OCI-M1 (cell line): ENCODE measurements around the gene SMAD9.
A peak's percentile ranks its signal among the peaks of the same experiment; 100 is the strongest.
"Not testable (repeated sequence)": the region's sequence is repeated elsewhere in the genome, so short reads cannot be mapped to it uniquely, and the experiment has no call there.

ENCODE experiments used
- DNase-seq: peaks from one replicate; lab custom pipeline; 2025; lab: John Stamatoyannopoulos, UW

Gene SMAD9

DNA sequence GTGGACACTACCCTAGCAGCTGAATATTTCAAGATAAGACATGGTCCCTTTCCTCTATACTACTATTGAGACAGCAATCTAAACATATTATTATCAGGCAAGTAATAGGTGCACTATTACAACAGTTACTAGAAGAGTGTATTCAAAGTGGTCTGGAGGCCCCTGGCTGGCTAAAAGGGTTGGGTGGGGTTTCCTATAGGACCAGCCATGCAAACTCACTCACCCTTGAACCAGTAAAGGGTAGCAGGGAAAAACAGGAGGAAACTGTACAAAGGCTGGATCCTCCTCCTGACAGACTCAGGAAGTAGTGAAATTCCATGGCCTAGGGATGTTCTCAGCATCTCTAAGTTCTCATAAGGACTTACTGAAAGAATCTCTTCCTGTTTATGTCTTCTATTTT, 7.7 kb downstream of the SMAD9 start:
- no peak for DNase-seq

DNA sequence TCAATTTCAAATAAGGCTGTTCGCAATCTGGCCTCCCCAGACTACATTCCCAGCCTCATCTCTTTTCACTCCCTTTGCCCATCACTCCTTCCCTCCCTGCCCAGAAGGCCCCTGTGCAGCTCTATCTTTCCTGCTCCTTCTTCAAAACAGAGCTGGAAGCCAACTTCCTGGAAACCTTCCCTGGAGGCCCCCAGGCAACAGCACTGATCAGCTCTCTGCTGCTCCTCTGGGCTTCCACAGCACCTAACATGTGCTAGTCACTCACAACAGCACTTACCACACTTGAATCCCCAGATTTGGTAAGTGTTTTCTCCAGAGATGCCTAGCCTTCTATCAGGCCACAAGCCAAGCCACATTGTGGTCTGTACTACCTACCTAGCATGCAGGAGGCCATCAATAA, 9.5 kb downstream of the SMAD9 start:
- no peak for DNase-seq

GRCh38 chr13:36907821-36908220, 12.2 kb downstream of the SMAD9 start:
- DNase-seq: no peak

GRCh38 chr13:36907266-36907665, 12.8 kb downstream of the SMAD9 start:
- DNase-seq: no peak

DNA sequence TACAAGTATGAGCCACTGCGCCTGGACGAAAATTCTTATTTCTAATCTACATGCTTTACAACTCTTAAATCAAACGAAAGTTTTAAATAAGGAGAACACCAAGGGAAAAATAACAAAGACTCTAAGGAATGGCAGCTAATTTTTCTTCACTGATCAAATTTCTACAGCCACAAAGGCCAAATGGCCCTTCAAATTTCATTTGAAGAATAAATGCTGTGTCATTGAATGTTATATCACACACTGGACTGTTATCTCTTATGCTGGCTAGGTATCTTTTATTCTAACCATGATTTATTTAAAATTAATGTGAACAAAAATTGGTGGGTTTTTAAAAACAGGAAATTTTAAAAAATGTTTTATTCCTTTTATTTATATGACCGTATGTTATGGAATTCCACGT, 14.1 kb downstream of the SMAD9 start:
- DNase-seq: no peak

DNA sequence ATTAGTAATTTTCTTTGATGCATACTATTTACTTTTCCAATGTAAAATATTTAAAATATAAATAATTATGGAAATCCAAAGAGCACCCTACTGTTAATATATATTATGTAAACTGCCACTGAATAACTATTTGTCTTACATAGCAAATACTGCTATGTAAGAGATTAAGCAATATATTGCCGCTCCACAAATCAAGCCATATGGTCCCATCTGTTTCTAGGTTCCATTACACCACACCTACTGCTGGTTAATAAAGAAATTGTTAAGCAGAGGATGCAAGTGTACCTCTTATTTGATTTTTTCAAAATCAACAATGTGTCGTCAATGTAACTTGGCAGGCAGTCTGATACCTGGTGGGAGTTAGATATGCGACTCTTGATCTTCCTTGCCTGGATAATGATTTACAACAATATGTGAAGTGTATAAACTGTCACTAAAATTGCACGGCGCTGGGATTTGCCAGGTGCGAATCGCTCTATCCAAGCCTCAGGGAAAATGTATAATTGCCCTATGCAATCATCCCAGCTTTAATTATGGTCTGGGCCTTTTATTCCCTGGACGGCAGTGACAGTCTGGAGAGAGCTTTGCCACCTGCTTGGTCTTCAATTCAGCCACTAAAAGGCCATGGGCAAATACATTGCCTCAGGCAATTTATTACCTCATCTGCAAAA, 16.0 kb downstream of the SMAD9 start:
- DNase-seq: no peak

GRCh38 chr13:36897054-36897616, 22.9 kb downstream of the SMAD9 start:
- DNase-seq: no peak

DNA sequence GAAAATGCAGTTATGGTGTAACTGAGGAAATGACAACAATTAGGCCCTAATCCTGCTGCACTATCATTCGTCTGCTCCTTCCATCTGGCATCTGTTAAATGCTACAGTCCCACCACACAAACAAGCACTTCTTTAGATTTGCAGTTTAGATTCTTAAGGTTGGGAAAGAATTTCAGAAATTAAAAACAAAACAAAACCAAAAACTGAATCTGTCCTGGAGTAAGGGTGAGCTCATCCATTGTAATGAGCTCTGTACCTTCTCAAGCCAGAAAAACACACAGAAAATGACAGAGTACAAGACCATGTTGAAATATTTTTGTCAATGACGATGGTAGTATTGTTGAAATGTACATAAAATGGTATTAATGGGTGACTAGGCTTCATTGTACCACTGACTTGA, 28.3 kb downstream of the SMAD9 start:
- no peak for DNase-seq

- DNase-seq: no peak
Measured at GRCh38 chr13:36888645-36889044, 31.4 kb downstream of the SMAD9 start.

GRCh38 chr13:36887758-36888521, 32.1 kb downstream of the SMAD9 start:
- peak; percentile 84 for DNase-seq

GRCh38 chr13:36885901-36886300, 34.1 kb downstream of the SMAD9 start:
- DNase-seq: no peak

- no peak for DNase-seq
Measured at GRCh38 chr13:36884235-36884634, 35.8 kb downstream of the SMAD9 start.

DNA sequence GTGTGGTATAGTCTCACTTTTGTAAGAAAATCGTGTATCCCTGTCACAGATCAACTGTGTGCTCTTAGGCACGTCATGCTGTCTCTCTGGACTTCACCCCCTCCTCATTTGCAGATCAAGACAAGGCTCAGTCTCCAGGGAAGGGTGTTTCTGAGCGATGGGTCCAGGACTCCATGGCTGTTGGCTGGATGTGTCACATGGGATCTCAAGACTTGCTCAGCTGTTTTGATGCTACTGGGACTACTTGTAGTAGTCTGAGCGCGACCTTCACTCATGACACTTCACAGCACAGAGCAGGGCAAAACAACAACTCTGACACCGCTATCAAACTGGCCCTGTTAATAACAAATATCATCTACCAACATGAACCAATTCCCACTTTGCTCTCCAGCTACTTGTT, 36.2 kb downstream of the SMAD9 start:
- DNase-seq: no peak

- not testable (repeated sequence) for DNase-seq
Measured at GRCh38 chr13:36883392-36883791, 36.6 kb downstream of the SMAD9 start.

GRCh38 chr13:36882829-36883390, 37.1 kb downstream of the SMAD9 start:
- DNase-seq: no peak

- no peak for DNase-seq
Measured at GRCh38 chr13:36880961-36881360, 39.1 kb downstream of the SMAD9 start.

GRCh38 chr13:36879218-36879938, 40.7 kb downstream of the SMAD9 start:
- no peak for DNase-seq

DNA sequence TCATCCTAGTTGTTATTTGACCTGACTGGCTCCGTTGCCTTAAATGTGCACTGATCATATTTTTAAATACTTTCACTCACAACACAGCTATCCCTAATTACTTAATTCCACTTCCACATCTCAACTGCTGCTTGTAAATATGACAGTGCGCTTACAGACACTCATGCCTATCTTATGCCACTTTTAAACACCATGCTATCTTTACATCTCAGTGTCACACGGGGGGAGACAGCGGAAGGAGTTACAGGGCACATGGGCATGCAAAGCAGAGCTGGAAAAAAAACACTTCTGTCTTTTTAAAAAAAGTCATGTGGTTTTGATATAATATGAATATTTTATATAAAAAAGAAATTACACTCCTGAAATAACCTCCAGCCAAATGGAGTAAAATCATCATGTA, 44.1 kb downstream of the SMAD9 start:
- DNase-seq: no peak

GRCh38 chr13:36875431-36875830, 44.6 kb downstream of the SMAD9 start:
- DNase-seq: no peak

- DNase-seq: no peak
Measured at GRCh38 chr13:36872621-36873020, 47.4 kb downstream of the SMAD9 start.

DNA sequence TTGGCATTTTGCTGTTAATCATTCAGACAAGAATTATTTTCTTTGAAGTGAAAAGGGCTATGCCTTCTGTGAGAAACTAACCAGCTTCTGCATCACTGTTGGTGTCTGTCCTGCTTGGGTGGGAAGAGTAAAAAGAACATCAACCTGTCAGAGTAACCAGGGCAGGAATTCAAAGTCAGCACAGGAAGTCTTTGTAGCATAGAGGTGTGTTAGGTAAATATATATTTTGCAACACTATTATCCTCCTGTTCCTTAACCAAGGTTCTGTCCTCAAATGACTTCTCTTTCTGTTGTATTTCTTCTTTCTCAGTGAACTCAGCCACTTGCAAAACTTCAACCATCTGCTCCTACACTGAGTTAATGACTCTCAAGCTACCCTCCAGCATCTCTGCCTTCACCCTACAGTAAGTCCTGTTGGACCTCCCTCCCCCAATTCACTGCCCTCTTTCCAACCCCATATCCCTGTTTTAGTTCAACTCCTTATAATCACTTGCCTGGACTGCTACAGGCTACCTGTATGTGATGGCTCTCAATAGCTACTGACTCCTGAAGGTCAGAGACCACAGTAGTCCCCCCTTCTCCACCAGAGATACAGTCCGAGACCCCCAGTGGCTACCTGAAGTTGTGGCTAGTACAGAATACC, 49.9 kb downstream of the SMAD9 start:
- DNase-seq: no peak

- no peak for DNase-seq
Measured at GRCh38 chr13:36866232-36866631, 53.8 kb downstream of the SMAD9 start.
